Measurements from ENCODE around the gene COL4A5. TPM values are rescaled to one million over a fixed set of nuclear protein-coding genes. Genes with fewer than 3 reads are reported as not detected.
"Not testable (repeated sequence)": the region's sequence is repeated elsewhere in the genome, so short reads cannot be mapped to it uniquely, and the experiment has no call there.

COL4A5 gene
- total and polyA plus RNA-seq, 2 of the 8 experiments (the other 6 are each of a cell fraction or from before 2014, with no cell fraction given) = 24.9 to 30.2 TPM

GRCh38 chrX:108473979-108474378 is 34.3 kb downstream of the COL4A5 start:
- Histone ChIP-seq H3K36me3 (ENCODE audit: control insufficient read depth in 2 of 4, insufficient read depth in 4 of 4, low read length in 3 of 4) (no peaks in the 10 kb centered on the region), H2AFZ (ENCODE audit: low read length) (no peak overlapping the region), H3K9me3 (ENCODE audit: insufficient read depth in 2 of 2, low read depth in 1 of 2, low read length in 1 of 2) (no peaks in the 10 kb centered on the region), H3K4me2 (ENCODE audit: insufficient read depth in 1 of 2, low read depth in 2 of 2, low read length in 2 of 2) (no peak overlapping the region), H3K27me3 (replicated peaks in 1 of 4; ENCODE audit: control insufficient read depth in 3 of 4, extremely low read depth in 1 of 4, insufficient read depth in 3 of 4, low read length in 3 of 4) (no peaks in the 10 kb centered on the region), H3K4me1 (replicated peaks in 1 of 4; ENCODE audit: control insufficient read depth in 3 of 4, insufficient read depth in 4 of 4, low read length in 3 of 4) (no peaks in the 10 kb centered on the region), H3K18ac (ENCODE audit: extremely low read depth, low read length) (no peak overlapping the region), H2BK15ac (ENCODE audit: low read length) (no peak overlapping the region), H2BK20ac (ENCODE audit: low read length) (no peak overlapping the region), H4K5ac (ENCODE audit: insufficient read length, low read depth, low read length) (no peak overlapping the region), H3K79me1 (ENCODE audit: low read depth, low read length) (no peaks in the 10 kb centered on the region), H3K23me2 (ENCODE audit: low read depth, low read length) (no peaks in the 10 kb centered on the region), H3K23ac (ENCODE audit: insufficient read length) (no peak overlapping the region), H3K9ac (replicated peaks in 1 of 4; ENCODE audit: extremely low read depth in 1 of 4, low read depth in 3 of 4, low read length in 3 of 4) (no peak overlapping the region), H4K8ac (ENCODE audit: extremely low read depth, insufficient read depth, low read length) (no peak overlapping the region), H2BK12ac (ENCODE audit: low read depth, low read length) (no peak overlapping the region), H3K79me2 (ENCODE audit: control insufficient read depth in 1 of 2, insufficient read depth in 2 of 2, low read length in 2 of 2) (peaks cover 0 to 21% of the 10 kb centered on the region in 2 experiments; a peak in 2 of 4 replicates), H2BK120ac (replicated peaks; ENCODE audit: low read depth, low read length) (no peak overlapping the region), H4K91ac (replicated peaks; ENCODE audit: insufficient read length, low read length) (no peak overlapping the region), H3K56ac (replicated peaks; ENCODE audit: insufficient read length, low read depth, low read length) (no peak overlapping the region), H2BK5ac (ENCODE audit: low read depth, low read length) (no peak overlapping the region), H3K4ac (replicated peaks; ENCODE audit: insufficient read length, low read depth, low read length) (no peak overlapping the region), H2AK5ac (ENCODE audit: low read depth, low read length) (no peak overlapping the region), H3K4me3 (ENCODE audit: extremely low read depth in 1 of 4, insufficient read depth in 2 of 4, low read depth in 3 of 4, low read length in 4 of 4) (no peak overlapping the region), H4K20me1 (replicated peaks in 1 of 2; ENCODE audit: control insufficient read depth in 1 of 2, insufficient read depth in 2 of 2, low read length in 2 of 2) (no peaks in the 10 kb centered on the region), H3K14ac (ENCODE audit: insufficient read length) (no peak overlapping the region), H3K27ac (ENCODE audit: low read depth, low read length) (no peak overlapping the region)
- FAIRE-seq = no peak
- CTCF ChIA-PET (ENCODE audit: partially characterized antibody) = no interaction called here
- TF ChIP-seq KDM1A (IDR thresholded peaks at IDR 0.05; ENCODE audit: borderline replicate concordance, low read length) = no peak
- POLR2A ChIA-PET (ENCODE audit: partially characterized antibody) = no interaction called here
- DNase-seq (ENCODE audit: low read depth in 1 of 2, low spot score in 2 of 2) = no peak

- CTCF ChIA-PET (ENCODE audit: partially characterized antibody); H3K9me3 ChIP-seq (ENCODE audit: insufficient read depth in 2 of 2, low read depth in 1 of 2, low read length in 1 of 2): not testable (repeated sequence)
Measured at GRCh38 chrX:108481528-108481927, 41.9 kb downstream of the COL4A5 start.

More at GRCh38 chrX:108481528-108481927, 41.9 kb downstream of the COL4A5 start:
- H2BK120ac ChIP-seq (replicated peaks; ENCODE audit: low read depth, low read length); H2BK5ac ChIP-seq (ENCODE audit: low read depth, low read length); H3K23me2 ChIP-seq (ENCODE audit: low read depth, low read length); H3K23ac ChIP-seq (ENCODE audit: insufficient read length); H3K4me1 ChIP-seq (replicated peaks in 1 of 4; ENCODE audit: control insufficient read depth in 3 of 4, insufficient read depth in 4 of 4, low read length in 3 of 4); H2AK5ac ChIP-seq (ENCODE audit: low read depth, low read length); H3K18ac ChIP-seq (ENCODE audit: extremely low read depth, low read length); FAIRE-seq; H4K20me1 ChIP-seq (replicated peaks in 1 of 2; ENCODE audit: control insufficient read depth in 1 of 2, insufficient read depth in 2 of 2, low read length in 2 of 2); H2BK15ac ChIP-seq (ENCODE audit: low read length); H3K27ac ChIP-seq (ENCODE audit: low read depth, low read length); H2BK12ac ChIP-seq (ENCODE audit: low read depth, low read length); H2AFZ ChIP-seq (ENCODE audit: low read length); H3K79me1 ChIP-seq (ENCODE audit: low read depth, low read length); H3K36me3 ChIP-seq (ENCODE audit: control insufficient read depth in 2 of 4, insufficient read depth in 4 of 4, low read length in 3 of 4); H3K4me2 ChIP-seq (ENCODE audit: insufficient read depth in 1 of 2, low read depth in 2 of 2, low read length in 2 of 2); H2BK20ac ChIP-seq (ENCODE audit: low read length); H4K8ac ChIP-seq (ENCODE audit: extremely low read depth, insufficient read depth, low read length); H3K27me3 ChIP-seq (replicated peaks in 1 of 4; ENCODE audit: control insufficient read depth in 3 of 4, extremely low read depth in 1 of 4, insufficient read depth in 3 of 4, low read length in 3 of 4); H3K79me2 ChIP-seq (ENCODE audit: control insufficient read depth in 1 of 2, insufficient read depth in 2 of 2, low read length in 2 of 2); H3K4me3 ChIP-seq (ENCODE audit: extremely low read depth in 1 of 4, insufficient read depth in 2 of 4, low read depth in 3 of 4, low read length in 4 of 4); POLR2A ChIA-PET (ENCODE audit: partially characterized antibody); H3K9ac ChIP-seq (replicated peaks in 1 of 4; ENCODE audit: extremely low read depth in 1 of 4, low read depth in 3 of 4, low read length in 3 of 4); H4K91ac ChIP-seq (replicated peaks; ENCODE audit: insufficient read length, low read length); DNase-seq (ENCODE audit: low read depth in 1 of 2, low spot score in 2 of 2); H3K4ac ChIP-seq (replicated peaks; ENCODE audit: insufficient read length, low read depth, low read length); H3K56ac ChIP-seq (replicated peaks; ENCODE audit: insufficient read length, low read depth, low read length); H3K14ac ChIP-seq (ENCODE audit: insufficient read length); H4K5ac ChIP-seq (ENCODE audit: insufficient read length, low read depth, low read length): not testable (repeated sequence)
- 93% methylated on average over 6 of the region's 6 CpGs; no CpG with 5 or more reads in 1 of the 2 experiments for WGBS, 2 experiments (ENCODE audit: extremely low coverage in 1 of 2, insufficient coverage in 1 of 2, insufficient read length in 1 of 2, insufficient replicate concordance in 2 of 2, low coverage in 1 of 2, low lambda C conversion rate in 2 of 2, missing lambda C conversion rate in 1 of 2)

All from H1 (cell line).